NCI-H748 (cell line): ENCODE data around the gene MTERF4.
"Not testable (repeated sequence)": the region's sequence is repeated elsewhere in the genome, so short reads cannot be mapped to it uniquely, and the experiment has no call there.

Experiments used
- DNase-seq: peaks from one replicate; lab custom pipeline; 2025; ENCODE audit not compliant: unreplicated experiment; lab: John Stamatoyannopoulos, UW

The MTERF4 gene

DNA sequence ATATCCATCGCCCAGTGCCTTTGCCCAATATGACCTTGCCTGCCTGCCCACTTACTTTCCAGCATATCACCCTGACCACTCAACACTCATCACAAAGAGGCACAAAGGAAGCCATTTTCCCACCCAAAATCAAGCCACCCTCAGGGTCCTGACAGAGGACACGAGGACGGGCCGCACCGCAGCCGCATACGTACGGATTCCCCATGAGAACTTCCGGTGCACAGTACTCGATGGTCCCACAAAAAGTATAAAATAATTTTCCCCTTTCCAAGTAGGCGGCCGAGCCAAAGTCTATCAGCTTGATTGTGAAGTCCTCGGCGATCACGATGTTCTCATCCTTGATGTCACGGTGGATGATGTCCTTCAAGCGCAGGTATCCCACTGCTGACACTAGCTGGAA, 10.0 kb upstream of the MTERF4 start:
- no peak for DNase-seq

DNA sequence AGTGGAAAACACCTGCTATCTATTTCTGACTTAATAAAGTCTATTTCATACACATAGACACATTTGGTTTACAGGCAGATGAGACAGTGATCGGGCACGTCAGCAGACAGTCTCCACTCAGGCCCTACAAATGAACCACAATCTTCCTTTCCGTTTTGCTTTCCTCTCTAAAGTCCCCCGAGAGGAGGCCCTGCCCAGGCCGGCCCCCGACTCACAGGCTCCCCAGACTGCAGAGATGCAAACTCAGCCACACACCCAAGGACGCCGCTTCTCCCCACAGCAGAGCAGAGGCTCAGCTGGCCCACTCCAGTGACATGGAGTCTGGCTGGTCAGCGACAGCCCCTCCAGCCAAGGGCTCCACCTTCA, 9.3 kb upstream of the MTERF4 start:
- no peak for DNase-seq

DNA sequence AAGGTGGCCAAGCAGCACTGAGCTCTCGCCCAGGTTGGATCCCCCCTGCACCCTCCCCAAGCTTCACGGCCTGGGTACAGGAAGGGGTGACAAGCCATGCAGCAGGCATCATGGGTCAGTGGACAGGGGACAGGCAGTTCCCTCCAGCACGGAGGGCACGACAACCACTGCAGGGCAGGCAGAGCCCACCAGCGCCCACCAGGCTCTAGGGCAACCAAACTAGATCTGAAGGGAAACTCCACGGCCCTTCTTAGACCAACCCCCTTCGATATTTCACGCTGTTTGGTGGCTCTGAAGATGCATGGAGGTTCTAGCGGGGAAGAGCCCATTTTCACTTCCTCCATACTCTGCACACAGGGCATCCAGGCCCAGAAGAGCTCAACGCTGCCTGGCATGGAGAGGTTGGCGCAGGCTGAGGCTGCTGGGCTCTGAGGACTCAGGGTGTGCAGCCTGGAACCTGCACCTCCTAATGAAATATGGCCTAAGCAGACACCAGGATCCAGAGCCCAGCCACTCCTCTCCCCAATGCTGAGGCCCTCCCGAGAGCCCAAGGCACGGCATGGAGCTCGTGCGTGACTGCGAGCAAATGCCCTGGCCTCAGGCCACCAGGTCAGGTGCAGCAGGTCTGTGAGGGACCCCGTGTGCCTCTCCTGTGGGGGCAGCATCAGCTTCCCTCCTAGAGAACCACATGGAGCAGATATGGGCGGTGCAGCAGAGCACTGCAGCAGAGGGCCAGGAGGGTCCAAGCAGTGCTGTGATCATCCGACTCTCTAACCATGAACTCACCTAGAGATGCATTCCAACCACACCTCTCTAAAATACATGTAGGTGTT, 8.7 kb upstream of the MTERF4 start:
- DNase-seq: no peak

DNA sequence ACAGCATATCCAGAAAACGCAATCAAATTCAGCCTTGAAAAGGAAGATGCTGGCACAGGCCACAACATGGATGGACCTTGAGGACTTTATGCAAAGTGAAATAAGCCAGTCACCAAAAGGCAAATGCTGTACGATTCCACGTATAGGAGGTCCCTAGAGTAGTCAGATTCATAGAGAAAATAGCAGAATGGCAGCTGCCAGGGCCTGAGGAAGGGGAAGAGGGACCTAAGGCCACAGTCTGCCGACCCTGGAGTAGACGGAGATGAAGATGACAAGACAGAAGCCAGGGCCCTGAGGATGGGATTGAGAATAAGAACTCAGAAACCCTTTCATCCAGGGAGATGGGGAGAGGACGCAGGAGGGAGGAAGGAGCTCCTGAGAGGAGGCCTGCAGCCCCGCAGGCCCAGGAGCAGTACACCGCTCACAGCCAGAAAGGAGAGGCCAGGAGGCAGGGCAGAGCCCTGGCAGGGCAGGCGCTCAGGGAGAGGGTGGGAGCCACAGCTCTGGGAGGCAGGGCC, 8.1 kb upstream of the MTERF4 start:
- no peak for DNase-seq

DNA sequence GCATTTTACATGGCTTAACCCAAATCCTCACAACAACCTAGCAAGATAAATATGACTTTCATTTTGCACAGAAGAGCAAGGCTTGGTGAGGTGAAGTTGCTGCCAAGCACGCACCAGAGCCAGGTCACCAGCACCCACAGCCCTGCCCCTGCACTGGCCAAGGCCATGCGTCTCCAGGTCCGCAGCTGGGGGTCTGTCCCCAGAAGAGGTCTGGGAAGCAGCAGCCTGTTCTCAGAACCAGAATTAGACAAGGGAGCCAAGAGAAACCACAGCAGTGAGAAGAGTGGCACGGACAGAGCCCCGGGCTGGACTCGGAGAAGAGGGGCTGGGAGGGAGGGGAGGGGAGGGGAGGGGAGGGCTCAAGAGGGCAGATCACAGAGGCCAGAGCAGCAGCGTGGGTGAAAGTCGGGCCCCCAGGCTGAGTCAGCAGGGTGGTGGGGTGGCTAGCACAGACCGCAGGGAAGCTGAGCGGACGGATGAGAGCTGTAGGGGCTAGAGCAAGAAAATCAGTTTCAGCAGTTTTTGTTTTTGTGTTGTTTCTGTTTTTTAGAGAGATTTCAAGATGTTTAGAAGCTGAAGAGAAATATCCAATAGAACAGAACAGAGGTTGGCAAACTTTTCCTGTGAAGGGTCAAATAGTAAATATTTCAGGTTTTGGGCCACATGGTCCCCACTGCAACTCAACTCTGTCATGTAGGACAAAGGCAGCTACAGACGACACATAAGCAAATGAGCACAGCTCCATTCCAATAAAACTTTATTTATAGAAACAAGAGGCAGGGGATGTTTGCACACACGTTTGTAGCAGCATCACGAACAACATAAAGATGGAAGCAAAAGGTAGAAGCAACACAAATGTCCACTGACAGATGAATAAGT, 7.4 kb upstream of the MTERF4 start:
- DNase-seq: no peak

DNA sequence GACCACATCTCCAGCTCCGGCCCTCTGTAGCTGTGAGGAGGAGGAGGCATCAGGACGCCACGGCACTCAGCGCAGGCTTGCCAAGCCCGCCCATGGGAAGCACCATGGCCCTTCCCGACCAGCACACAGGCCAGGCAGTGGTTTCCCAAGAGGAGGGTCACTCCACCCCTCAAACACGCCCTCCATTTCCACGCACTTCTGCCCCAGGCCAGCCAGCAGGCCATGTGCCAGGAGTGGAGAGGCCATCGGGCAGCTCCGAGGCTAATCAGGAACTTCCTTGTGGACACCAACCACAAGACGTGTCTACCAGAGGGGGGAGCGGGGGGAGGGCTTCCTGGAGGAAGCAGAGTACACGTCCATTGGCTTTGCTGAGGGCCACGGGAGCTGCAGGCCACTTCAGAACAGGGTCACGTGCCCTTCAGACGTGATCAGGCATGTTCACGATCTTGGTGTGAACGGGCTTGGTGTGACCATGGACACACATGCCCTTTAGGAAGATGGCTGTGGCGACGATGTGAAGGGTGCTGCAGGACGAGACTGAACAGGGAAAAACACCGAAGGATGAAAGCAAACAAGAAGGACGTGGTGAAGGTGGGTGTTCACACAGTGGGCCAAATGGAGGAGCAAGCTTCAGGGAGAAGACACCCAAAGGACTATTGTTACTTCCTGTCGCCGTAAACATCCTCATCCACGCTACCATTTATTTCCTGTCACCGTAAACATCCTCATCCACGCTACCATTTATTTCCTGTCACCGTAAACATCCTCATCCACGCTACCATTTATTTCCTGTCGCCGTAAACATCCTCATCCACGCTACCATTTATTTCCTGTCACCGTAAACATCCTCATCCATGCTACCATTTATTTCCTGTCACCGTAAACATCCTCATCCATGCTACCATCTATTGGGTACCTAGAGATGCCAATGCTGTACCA, 6.5 kb upstream of the MTERF4 start:
- no peak for DNase-seq

DNA sequence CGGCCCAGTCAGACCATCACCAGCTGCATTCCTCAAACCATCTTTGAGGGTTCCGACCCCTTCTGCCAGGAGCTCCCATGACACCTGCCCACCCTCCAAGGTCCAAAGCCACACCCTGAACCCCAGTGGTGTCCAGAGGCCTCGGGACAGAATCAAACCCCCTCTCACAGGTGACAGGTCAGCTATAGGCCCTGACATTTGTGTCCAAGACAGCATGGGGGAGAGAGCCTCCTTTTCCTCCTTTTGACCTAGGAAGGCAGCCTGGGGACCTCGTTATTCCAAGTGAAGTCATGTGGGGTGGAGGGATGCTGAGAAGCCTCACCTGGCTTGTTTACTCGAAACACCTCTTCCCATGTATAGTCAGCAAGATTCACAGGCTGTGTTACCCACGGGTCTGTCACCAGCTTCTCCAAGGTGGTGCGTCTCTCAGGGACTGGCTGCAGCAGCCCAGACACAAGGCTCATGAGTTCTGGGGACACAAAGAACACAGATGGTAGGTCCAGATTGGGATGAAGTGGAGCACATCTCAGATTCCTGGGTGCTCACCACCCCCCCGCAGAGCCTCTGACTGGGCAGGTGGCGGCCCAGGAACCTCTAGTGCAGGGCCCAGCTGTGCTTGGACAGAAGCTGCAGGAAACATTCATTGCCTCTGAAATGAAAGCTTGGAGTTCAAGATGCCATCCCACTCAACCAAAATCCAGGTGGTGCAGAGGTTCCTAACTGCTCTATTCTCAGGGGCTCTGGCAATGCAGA, 5.1 kb upstream of the MTERF4 start:
- DNase-seq: no peak

DNA sequence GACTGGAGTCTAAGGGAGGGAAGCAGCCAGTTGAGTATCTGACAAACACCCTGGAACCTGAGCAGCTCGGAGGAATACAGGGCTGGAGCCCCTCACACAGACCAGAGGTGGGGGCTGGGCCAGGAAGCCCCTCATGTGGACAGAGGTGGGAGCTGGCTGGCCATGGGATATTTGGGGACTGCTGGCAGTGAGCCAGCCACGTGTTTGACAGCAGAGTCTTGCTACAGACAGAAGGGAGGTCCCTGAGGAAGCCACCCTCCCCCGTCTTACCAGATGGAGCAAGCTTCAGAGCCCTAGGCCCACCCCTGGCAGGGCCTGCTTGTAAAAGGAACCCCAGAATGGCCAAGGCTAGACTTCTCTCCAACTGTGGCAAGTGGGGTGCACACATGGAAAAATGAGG, 3.6 kb upstream of the MTERF4 start:
- no peak for DNase-seq

DNA sequence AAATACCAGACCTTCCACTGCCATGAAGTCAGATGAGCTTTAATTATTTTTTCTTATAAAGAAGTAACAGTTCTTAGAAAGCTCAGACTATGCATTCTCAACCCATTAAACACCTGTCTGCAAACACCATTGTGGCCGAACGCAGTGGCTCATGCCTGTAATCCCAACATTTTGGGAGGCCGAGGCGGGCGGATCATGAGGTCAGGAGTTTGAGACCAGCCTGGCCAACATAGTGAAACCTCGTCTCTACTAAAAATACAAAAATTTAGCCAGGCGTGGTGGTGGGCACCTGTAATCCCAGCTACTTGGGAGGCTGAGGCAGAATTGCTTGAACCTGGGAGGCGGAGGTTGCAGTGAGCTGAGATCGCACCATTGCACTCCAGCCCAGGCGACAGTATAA, 2.5 kb upstream of the MTERF4 start:
- not testable (repeated sequence) for DNase-seq

DNA sequence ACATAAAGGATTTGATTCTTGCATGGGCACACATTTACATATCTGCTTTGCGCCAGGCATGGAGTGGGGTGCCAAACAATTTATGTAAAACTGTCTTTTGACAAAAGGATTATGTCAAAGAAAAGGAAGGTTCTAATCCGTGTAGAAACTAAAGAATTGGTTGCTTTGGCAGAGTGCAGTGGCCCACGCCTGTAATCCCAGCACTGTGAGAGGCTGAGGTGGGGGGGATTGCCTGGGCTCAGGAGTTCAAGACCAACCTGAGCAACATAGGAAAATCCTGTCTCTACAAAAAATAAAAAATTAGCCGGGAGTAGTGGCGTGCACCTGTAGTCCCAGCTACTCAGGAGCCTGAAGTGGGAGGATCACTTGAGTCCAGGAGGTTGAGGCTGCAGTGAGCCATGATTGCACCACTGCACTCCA, 1.1 kb upstream of the MTERF4 start:
- DNase-seq: no peak

DNA sequence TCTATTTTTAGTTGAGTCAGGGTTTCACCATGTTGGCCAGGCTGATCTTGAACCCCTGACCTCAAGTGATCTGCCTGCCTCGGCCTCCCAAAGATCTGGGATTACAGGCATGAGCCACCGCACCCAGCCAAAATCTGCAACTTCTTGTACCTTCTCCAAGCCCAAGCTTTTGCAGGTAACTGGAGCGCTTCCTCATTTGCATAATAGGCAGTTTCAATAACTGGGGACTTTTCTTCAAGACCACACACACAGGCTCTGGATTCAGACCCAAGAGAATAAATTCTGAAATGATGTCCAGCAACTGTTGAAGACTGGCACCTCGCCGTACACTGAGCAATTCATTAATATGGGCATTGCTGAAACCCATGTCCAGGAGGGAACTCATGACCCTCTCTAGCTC, 2.8 kb downstream of the MTERF4 start:
- no peak for DNase-seq

DNA sequence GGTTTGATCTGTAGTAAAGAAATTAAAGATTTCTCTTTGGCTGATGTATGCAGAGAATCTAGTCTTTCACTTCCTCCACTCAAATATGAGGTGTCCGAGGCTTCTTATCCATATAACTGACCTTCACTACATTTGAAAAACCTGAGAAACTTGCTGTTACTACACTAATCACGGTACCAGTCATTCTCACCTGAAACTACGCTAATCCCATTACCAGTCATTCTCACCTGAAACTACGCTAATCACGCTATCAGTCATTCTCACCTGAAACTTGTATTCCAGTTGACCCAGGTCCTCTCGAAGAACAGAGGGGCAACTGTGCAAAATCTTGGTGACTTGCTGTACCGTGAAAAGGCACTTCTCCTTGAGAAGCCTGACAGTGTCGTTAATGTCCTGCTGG, 5.1 kb downstream of the MTERF4 start:
- DNase-seq: no peak

DNA sequence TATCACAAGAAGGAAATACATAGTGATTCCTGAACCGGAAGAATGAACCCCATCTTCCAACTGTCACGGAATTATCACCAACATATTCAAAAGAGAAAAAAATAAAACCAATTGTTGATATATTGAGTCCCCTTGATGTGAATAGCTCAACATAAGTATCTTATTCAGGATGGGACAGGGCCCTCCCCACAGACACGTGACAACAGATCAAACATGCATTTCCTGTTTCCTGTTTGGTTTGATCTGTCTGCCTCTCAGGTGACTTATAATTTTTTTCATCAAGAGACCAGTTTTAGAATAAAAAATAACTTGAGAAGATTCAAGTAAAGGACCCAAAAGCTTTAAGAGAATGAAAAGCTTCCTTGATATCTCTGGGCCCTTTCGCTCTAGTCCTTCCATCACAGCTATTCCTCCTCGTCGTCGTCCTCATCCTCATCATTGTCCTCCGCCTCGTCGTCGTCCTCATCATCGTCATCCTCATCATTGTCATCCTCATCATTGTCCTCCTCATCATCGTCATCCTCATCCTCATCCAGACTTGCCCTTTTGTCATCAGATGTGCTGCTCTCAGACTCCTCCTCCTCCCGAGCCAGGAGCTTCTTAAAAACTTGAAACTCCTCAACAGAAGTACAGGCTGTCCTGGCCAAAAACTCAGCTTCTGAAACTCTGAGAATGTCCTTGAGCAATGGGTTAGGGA, 6.3 kb downstream of the MTERF4 start:
- DNase-seq: no peak

DNA sequence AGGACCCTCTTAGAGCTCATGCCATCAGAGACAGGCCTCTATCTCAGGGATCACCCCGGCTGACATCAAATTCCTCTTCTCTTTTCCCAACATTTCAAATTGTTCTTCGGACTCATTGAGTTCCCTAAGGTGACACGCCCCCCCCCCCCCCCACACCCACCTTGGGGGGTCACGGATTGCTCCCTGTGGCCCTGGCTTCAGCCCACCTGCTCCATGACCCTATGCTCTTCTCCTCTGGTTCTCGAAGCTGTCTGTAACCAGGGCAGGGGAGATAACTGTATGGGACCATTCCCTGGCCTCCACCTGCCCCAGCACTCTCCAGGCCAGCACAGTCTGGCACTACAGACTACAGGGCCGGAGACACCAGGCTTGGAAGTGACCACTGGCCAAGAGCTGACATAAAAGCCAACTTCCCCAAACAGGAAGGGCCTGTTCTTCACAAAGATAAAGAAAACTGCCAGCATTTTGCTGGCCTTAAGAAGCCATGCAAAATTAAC, 7.1 kb downstream of the MTERF4 start:
- no peak for DNase-seq

DNA sequence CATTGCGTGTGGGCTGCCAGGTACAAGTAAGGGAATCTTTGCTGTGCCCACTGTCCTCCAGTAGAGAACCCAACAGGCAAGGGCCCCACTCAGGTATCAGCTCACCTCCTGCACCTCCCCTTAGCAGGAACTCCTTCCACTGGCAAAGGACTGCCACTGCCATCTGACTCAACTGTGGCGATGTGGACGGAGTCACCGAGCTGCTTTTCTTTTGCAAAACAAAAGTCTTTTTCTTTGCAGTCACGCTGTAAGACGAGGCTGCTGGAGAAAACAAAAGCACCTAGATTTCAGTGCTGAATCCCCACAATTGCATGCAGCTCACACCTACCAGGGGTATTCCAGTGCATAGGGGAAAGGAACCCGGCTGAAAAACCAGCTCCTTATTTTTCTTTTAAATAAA, 7.9 kb downstream of the MTERF4 start:
- DNase-seq: no peak

DNA sequence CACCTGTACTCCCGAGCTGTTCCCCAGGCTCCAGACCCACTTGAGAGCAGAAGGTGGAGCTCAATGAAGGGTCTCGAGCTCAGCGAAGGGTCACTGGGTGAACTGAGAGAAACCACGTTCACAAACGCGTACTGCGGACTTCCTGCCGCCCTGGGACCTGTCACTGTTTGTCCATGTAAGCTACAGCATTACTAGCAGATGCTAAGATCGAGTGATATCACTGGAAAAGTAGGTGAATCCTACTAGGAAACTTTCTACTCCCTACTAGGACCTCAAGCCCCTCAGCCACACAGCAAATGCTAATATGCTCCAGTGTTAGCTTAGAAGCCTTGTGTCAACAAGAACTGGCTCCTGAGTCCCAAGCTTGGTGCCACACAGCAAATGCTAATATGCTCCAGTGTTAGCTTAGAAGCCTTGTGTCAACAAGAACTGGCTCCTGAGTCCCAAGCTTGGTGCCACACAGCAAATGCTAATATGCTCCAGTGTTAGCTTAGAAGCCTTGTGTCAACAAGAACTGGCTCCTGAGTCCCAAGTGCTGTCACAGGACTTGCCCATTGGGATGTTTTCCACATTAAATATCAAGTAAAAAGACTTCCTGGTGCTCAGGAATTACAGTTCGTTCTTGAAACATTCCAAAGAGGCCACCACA, 8.8 kb downstream of the MTERF4 start:
- not testable (repeated sequence) for DNase-seq

DNA sequence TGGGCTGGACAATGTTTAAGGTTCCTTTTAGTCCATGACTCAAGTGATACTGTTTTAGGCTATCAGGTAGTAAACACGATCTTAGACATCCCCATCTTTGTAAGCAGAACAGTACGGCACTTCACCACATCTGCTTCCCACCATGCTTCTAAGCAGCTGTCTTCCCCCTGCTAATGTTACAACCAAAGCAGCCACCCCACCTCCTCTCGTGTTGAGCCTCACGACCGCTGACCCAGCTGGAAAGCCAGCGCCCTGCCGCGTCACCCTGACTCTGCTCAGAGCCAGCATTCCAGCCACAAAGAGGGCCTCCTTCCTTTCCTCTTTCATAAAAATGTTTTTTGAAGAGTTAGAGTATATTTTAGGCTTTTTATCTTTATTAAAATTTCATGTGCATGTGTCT, 9.4 kb downstream of the MTERF4 start:
- DNase-seq: no peak

DNA sequence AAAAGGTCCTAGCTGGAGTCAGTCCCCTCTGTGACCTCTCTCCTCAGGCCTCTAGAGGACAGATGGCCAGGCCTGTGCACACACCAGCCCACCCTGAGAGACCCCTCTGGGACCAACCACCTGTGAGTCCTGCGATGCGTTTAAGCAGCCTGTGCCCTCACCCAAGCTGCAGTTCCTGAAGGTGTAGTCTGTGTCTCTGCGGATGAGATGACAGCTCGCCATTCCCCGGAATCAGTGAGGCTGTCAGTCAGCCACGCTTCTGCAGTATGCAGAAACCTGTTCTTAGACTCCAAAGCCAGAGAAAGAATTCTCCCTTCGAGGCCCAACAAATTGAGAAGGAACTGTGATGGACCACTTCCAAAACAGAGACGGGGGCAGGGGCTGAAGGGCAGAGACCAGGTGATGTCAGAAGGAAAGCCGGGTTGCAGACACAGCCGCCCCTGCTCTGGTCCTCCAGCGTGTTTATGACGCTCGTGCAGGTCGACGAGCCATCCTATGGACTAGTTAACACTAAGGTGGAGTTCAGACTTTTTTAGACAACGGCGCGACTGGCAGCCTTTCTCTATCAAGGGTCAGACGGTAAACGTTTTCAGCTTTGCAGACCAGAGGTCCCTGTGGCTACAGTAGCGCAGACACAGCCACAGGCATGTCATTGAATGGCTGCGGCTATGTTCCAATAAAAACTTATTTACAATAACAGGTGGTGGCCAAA, 10.2 kb downstream of the MTERF4 start:
- DNase-seq: no peak
